HG02840 (cell line): Measurements from ENCODE around the gene TDRD15.
"Not testable (repeated sequence)": the region's sequence is repeated elsewhere in the genome, so short reads cannot be mapped to it uniquely, and the experiment has no call there.

Experiments used
- ATAC-seq: cut with Tn5 transposase; IDR thresholded peaks from one replicate; pipeline ENCODE4 v1.9.1; 2021; ENCODE audit warnings: mild to moderate bottlenecking, moderate library complexity, moderate number of reproducible peaks; ENCODE audit not compliant: unreplicated experiment, low FRiP score

TDRD15 gene

DNA sequence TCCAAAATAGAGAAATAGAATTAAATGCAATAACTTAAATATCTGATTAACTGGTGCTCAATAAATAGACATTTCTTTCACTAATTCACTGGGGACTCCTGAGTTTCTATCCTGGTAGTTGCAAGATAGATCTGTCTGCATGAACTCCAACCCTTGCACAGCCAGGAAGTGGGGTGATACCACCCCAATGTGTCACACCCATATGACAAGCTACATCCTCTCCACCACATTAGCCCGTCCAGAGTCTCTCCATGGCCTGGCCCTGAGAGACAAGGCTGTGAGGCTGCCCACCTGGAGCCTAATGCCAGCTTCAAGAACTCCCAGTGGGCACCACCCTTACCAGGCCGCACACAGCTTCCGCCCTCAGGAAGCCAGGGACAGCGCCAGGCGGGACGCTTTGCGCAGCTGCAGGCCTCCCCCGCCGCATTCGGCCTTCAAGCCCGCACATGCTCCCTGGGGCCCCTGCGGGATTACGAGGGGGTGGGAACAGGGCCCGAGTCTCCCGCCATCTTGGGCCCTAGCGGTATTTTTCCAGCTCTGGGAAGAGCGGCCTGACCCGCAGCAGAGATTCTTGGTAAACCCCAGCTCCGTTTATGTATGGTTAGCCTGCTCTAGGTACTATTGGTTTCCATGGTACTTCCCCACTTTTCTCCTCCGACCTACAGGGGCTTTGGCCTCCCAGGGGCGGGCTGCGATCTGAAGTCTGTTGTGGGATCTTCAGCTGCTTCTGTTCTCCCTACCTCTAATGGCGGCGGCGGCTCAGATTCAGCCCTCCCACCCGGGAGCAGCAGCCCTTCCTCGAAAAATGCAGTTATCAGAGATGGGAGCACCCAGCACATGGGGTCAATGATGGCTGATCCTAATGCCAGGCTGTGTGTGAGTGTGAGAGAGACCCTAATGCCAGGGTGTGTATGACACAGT, at the start of gene TDRD15:
TDRD15 (plus strand) TSS at position 496 of the 921 bp plus-strand sequence. CDS start 13,500 bp downstream, outside the sequence.
- no peak for ATAC-seq

DNA sequence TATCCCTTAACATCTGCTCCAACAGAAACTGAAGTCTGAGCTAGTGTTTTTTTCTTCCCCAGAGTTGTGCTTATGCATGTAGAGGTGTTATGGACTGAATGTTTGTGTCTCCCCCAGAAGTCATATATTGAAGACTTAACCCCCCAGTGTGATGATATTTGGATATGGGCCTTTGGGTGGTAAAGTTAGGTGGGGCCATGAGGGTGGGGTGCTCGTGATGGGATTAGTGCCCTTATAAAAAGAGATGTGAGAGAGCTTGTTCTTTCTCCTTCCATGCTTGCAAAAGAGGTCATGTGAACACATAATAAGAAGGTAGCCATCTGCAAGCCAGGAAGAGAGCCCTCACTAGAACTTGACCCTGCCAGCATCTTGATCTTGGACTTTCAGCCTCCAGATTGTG, 45.5 kb upstream of the TDRD15 start:
- no peak for ATAC-seq

DNA sequence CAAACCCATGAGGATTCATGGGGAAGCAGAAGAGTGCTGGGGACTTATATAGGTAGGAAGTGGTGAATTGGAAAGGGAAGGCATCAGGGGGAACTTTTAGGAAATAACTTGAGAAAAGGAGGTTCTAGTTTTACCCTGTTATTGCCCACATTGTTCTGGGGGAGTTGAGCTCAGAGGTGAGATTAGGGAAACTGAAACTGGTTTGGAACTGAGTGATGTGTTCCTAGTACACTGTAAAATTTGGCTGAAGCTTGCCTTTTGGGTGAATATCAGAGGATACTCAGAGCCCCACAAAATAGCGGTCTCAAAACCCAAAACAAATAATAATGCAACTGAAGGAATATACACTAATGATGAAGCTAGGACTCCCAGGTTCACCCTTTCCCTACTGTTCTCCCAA, 40.3 kb upstream of the TDRD15 start:
- ATAC-seq, result no peak

DNA sequence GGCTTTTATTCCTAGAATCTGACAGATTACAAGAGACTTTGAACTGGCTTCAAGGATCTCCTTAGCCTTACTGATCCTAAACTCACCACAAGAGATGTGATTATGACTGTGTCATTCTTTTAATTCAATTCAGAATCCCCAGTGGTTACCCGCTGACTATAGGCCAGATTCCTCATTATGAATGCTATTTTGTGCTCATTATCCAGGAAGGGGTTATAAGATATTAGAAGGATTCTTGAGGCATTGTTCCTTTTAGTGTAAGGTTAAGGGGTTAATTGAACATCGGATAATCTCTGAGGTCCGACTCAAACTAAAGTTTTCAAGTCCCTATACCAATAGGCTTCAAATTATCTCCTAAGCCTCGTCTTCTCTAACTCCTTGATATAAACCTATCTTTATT, 39.4 kb upstream of the TDRD15 start:
- ATAC-seq, result no peak

DNA sequence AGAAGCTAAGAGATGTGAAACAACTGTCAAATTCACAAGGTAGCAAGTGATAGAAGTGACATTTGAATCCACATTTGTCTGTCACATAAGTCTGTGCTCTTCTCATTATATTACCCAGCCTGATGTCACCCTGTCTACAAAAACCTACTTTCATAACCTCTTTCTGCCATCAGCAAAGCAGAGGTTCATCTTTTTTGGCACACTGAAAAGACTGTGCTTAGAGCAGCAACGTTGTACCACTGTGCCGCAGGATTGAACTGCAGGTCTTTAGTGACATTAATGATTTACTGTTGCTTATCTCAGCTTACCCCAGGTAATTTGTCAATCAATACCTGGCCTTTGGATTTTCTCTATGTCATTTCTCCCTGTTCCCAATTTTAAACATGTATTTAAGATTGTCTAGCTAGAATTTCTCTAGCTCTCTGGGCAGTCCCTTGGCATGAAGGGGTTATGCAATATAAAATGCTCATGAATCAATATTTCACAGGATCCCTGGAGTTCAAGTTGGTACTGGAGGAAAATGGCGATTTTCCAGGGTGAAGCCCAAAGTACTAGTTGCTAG, 31.4 kb upstream of the TDRD15 start:
- no peak for ATAC-seq

DNA sequence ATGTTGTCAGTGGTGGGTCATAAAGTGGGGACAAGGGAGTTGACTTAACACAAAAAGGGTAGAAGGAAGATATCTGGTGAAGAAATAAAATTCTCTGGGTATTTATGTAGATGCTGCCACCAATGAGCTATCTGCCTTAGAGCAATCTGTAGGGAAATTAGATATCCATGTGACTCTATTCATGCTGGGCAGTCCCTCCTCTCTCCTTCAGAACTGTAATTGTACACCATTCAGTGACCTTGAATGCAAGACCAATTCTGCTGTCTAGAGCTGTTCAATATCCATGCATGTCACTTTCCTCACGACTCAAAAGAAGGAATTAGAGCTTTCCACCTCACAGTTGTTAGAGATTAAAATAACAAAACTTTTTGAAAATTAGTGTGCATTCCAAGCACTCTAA, 28.6 kb upstream of the TDRD15 start:
- ATAC-seq, result no peak

DNA sequence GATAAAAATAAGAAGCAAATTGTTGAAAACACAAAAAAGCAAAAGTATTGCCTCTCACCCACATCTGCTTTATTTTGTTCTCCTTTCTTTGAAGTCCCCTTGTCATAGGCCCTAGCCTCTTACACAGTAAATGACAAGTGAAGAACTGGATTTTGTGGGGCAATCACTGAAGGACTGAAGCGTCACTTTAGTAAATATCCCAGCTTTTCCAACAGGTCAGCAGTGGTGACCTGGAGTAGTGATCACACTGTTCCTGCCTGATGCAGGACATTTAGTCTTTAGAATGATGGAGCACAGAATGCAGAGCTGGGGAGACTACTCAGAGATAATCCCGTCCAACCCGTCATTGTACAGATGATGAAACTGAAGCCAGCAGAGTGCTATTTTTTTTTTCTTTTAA, 28.1 kb upstream of the TDRD15 start:
- ATAC-seq, result no peak

DNA sequence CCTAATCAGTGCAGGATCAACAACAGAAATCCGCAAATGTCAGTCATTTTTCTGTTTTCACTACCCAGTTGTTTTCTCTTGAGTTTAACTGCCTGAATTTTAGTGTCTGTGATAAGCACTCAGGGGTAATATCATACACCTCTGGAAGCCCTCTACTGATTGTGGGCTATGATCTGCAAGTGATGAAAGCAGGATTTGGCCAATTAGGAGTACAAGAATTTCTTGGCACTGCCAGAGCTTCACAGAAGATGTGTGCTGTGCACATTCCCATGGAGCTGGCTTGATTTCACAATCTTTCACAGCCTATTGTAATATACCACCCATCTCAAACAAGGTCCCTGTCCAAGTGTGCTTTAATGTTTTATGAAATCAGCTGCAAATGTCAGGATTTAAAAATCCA, 27.3 kb upstream of the TDRD15 start:
- ATAC-seq, result no peak

DNA sequence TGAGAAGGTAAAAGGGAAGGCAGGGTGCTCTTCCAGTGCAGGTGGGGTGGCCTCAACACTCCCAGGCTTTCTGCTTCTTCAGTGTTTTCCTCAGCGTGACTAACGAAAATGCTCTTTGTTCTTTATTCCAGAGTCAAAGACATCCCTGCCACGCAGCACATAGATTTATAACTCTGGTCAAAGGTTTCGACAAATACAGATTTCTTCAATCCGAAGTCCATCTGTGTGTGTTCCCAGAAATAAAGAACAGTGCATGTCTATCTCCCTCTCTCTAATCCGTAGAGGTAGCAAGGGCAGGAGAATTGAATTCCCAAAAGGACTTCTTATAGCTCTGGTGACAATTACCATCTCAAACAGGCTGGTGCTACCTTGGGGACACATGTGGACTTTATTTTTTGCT, 26.4 kb upstream of the TDRD15 start:
- no peak for ATAC-seq

DNA sequence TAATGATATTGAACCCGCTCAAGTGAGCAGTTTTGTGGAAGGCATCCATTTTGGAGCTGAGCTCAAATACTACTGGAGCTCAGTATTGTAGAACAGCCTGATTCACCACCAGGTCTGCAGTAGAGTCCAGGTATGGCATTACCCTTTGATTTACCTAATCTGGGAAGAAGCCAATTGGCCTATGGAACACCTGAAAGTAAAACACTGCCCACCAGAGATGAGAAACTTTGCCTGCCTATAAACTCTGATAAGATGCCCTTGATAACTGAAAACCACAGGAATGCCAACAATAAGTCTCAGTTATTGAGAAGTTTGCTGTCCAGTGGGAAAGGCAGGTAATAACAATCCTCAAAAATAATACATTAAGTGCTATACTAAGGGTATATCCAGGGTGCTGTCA, 25.5 kb upstream of the TDRD15 start:
- no peak for ATAC-seq

DNA sequence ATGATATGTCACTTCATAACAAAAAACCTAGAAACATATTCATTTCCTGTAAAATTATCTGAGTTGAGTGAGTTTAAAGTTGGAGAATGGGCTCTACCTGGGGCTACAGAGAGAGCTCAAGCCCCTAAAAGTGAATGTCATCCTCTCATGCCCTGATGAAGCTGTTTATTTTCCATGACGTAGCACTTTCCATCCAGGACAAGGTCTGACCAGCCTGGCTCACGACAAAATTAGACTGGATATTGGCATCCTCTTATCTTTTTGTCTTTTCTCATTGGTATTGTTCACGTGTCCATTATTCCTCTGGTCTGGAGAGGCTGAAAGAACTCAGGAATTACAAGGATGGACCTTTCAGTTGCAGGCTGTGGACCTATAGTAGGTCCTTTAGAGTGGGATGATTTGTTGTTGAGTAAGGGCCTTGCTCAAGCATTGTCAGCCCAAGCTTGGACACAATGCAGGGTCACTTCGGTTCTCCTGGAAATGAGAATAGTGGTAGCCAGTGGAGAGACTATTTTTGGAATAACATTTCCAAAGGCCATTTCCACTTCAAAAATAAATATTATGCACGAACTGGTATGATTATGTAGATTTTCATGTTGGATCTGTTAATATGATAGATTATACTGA, 24.4 kb upstream of the TDRD15 start:
- ATAC-seq, result no peak

DNA sequence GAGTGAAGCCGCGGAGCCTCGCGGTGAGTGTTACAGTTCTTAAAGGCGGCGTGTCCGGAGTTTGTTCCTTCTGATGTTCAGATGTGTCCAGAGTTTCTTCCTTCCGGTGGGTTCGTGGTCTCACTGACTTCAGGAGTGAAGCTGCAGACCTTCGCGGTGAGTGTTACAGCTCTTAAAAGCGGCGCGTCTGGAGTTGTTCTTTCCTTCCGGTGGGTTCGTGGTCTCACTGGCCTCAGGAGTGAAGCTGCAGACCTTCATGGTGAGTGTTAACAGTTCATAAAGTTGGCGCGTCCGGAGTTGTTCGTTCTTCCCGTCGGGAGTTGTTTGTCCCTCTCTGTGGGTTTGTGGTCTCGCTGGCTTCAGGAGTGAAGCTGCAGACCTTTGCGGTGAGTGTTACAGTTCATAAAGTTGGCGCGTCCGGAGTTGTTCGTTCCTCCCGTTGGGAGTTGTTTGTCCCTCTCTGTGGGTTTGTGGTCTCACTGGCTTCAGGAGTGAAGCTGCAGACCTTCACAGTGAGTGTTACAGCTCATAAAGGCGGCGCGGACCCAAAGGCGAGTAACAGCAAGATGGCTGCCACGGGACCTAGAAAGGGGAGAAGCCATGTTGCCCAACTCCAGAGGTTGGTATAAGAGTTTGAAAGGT, 22.1 kb upstream of the TDRD15 start:
- ATAC-seq, result not testable (repeated sequence)

DNA sequence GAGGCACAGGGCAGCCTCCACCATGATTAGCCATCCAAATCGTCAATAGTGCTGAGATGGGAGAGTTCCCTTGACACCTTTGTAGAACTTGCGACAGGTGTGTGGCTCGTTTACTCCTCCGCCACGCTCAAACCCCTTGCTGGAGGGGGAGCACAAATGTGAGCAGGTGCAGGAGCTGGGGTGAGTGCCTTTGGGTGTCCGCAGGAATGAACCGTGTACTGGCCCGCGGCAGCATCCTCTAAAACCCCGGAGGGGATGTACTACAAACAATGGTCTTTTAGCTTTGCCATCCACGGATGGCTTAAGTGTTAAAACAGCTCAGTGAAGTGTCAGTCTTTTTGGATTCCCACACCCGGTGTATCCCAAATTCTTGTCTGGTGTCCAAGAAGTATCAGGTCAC, 21.4 kb upstream of the TDRD15 start:
- no peak for ATAC-seq

DNA sequence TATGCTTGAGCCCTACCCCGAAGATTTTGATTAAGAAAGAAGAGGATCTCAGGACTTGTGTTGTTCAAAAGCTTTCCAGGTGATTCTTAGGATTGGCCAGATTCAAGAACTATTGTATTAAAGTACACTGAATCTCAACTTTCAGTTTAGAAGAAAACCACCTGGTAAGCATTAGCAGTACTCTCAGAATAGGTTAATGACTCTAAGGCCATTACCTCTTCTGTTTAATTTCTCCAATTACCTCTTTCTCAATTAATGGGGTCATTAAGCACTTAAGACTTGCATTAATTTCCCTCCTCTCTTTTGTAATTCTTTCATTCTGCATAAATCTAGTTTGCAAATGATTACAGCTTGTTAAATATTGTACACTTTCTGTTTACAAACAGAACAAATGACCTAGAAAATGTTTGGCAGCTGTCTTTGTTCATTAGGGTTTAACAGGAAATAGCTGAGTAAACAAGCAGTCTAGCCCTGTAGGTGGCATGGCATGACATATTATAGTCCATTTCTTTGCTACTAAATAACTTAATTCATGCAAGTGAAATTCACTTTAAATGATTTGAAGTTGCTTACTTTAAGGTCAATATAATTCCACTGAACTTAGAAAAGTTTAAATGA, 20.4 kb upstream of the TDRD15 start:
- no peak for ATAC-seq

DNA sequence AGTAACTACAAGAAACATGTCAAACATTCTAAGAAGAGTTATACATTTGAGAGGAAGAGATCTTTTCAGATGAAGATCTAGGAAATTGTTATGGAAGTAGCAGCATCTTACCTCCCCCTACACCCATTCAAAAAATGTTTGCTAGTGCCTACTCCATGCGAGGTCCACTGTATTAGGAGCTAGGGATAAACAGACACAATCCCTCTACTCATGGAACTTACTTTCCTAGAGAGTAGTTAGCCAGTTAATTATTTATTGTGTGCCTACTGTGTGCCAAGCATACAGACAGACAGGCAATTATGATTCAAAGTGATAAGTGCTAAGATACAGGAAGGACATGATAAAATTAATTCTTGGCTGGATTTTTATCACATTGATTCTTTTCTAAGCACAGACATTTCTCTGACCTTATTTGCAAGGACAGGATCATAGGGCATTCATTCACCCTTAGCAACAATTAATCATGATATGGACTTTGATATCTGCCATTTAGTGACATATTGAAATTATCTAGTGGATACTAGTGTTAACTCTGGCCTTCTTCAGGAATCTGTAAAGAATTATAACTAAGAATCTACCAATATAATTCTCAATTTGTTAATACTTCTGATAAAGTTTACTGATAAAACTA, 19.6 kb upstream of the TDRD15 start:
- no peak for ATAC-seq

DNA sequence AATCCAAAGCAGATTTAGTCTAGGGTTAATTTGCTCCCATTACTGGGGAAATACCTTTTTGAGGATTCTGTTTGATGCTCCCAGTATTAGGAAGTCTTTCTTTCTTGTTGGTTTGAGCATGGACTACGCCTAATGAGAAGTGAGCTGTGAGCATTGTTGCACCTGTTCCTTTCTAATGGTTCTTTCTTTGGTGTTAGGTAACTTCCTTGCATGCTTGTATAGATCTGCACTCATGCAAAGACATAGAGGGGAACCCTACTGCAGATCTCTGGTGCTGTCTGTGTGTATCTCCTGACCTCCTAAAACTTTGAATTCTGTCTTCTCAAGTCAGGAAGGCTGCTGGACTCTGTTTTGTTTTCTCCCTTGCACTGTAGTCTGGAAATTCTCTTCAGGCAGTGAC, 12.8 kb upstream of the TDRD15 start:
- ATAC-seq, result no peak

DNA sequence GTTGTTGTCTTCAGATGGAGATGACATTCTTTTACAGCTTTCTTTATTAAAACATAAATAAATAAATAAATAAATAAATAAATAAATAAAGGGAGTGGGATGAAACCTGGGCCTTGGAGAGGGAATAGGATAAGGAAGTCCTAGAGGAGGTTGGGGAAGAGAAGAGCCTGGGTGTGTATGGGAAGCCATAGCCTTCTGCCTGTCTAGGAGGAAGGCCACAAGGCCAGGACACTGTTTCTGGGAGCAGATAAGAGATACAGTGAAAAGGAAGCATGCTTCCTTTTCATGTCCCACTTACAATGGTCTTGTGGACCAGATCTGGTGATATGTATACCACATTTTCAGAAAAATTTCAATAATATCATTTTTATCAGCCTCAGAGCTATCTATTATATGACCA, 6.1 kb upstream of the TDRD15 start:
- no peak for ATAC-seq

DNA sequence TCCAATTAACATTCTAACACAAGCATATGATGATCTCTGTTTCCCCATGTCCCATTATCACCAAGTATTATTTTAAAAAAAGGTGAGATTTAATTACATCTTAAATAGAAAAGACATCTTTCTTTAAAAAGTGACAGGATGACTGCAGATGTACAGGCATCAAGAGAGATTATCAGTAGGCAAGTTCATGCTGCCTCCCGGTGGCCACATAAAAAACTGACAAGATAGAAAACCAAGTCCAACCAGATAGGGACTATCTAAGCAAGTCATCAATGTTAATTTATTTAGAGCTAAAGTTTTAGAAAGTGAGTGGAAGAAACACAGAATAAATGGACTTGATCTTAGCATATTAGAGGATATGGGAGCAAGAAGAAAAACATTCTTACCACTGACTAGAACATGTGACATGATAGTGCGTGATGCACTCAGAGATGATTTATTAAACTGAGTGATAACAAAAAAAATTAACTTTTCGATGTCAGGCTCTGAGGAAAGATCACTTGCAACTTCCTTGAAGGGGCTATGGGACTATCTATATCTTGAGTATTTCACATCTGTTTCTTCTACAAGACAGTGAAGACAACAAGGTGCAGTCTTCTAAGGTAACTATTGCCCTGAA, 5.4 kb upstream of the TDRD15 start:
- no peak for ATAC-seq

DNA sequence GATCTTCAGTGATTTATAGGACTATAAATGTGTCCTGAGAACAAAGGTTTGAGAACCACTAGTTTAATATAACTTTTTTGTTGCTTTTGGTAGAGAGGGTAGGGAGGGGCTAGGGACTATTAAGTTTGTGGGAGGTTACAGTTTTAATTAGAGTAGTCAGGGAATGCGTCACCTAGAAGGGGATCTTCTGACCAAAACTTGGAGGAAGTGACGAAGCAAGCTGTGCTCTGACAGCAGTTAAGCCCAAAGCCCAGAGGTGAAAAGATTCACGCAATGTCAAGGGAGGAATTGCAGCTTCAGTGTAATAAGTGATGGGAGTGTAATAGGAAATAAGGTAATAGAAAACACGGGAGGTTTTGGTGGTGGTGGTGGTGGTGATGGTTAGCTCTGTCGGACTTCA, 8.1 kb downstream of the TDRD15 start:
- ATAC-seq, result no peak

DNA sequence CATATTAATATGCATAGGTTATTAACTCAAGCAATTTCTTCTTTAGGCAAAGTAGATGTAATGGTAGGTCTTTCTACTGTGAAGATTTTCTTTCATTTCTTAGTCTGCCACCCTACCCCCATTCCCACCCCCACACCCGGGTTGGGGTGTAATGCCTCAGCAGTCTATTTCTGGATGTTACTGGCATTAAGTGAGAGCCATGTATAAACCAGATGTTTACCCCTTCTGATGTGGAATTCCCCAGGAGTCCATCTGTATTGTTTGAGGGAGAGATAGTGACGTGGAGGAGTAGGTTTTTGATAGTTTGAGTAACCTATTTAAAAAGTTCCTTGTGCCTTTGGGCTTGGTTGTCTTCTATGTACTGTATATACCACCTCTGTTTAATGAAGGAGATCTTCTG, 11.8 kb downstream of the TDRD15 start:
- ATAC-seq, result no peak
